ENCODE measurements around the gene KPNA1.

GRCh38 chr3:122464659-122465058, 50.1 kb downstream of the KPNA1 start:
- TF ChIP-seq CTCF (IDR thresholded peaks at IDR 0.05), result no peak
- TF ChIP-seq POLR2A (IDR thresholded peaks at IDR 0.05), result no peak
